GOT3 (cell line): ENCODE results near the gene CYS1.
"Not testable (repeated sequence)": the region's sequence is repeated elsewhere in the genome, so short reads cannot be mapped to it uniquely, and the experiment has no call there.

Source experiments
- DNase-seq: peaks from one replicate; lab custom pipeline; 2025; ENCODE audit warnings: mixed read lengths; lab: John Stamatoyannopoulos, UW

The CYS1 gene

GRCh38 chr2:10091889-10092244, 11.7 kb upstream of the CYS1 start:
- not testable (repeated sequence) for DNase-seq

- DNase-seq = no peak
Measured at GRCh38 chr2:10091182-10091888, 11.1 kb upstream of the CYS1 start.

- DNase-seq = no peak
Measured at GRCh38 chr2:10089565-10090190, 9.5 kb upstream of the CYS1 start.

GRCh38 chr2:10087360-10087759, 7.1 kb upstream of the CYS1 start:
- DNase-seq = no peak

- DNase-seq = no peak
Measured at GRCh38 chr2:10086950-10087349, 6.7 kb upstream of the CYS1 start.

- DNase-seq = no peak
Measured at GRCh38 chr2:10085668-10086059, 5.5 kb upstream of the CYS1 start.

GRCh38 chr2:10085043-10085667, 4.9 kb upstream of the CYS1 start:
- no peak for DNase-seq

GRCh38 chr2:10084223-10084865, 4.1 kb upstream of the CYS1 start:
- DNase-seq = no peak

- DNase-seq = no peak
Measured at GRCh38 chr2:10083692-10084211, 3.5 kb upstream of the CYS1 start.

GRCh38 chr2:10083046-10083445, 2.8 kb upstream of the CYS1 start:
- no peak for DNase-seq

- no peak for DNase-seq
Measured at GRCh38 chr2:10080536-10081304, 509 bp upstream of the CYS1 start.

- DNase-seq = no peak
Measured at GRCh38 chr2:10079266-10079869, 843 bp downstream of the CYS1 start.

GRCh38 chr2:10078704-10079265, 1.4 kb downstream of the CYS1 start:
- DNase-seq = no peak

GRCh38 chr2:10078001-10078400, 2.2 kb downstream of the CYS1 start:
- no peak for DNase-seq

GRCh38 chr2:10076988-10077527, 3.2 kb downstream of the CYS1 start:
- DNase-seq = no peak

GRCh38 chr2:10076511-10076910, 3.7 kb downstream of the CYS1 start:
- DNase-seq = no peak

GRCh38 chr2:10075571-10076209, 4.5 kb downstream of the CYS1 start:
- DNase-seq = no peak

- DNase-seq = no peak
Measured at GRCh38 chr2:10075101-10075500, 5.1 kb downstream of the CYS1 start.

GRCh38 chr2:10073706-10074105, 6.5 kb downstream of the CYS1 start:
- no peak for DNase-seq
